ENCODE measurements around the gene NYAP2.

The NYAP2 gene

DNA sequence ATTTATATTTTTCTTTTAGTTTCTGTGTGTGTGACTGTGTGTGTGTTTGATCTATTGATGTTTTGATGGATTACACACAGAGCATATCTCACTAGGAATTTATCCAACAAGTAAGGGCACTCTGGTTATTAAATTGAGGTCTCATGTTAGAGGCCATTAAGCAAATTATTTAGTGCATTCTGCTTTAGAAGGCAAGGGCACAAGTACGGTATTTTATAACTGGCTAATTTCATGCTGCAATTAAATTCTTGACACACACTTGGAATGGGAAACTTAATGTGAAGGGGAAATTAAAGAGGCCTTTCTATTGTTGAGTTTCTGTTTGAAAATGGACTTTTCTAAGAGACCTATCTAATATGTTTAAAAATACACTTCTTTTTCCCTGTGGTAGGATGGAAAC, 25.8 kb downstream of the NYAP2 start:
- DNase-seq (ENCODE audit: low read depth in 1 of 2, low spot score in 1 of 2) = no peak

DNA sequence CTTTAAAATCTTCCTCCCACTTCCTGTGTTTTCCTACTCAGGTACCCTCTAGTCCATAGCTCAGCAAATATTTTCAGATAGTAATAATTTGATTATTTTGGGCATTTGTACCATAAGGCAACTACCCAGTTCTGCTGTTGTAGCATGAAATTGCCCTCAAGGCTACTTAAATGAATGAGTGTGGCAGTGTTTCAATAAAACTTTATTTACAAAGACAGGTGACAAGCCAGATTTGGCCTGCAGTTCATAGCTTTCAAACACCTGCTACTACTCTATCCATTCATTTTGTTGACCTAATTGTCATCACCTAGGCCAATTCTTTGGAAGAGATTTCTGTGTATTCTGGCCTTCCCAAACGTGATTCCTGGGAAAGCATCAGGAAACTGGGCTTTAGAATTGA, 28.9 kb downstream of the NYAP2 start:
- no peak for DNase-seq (ENCODE audit: low read depth in 1 of 2, low spot score in 1 of 2)

DNA sequence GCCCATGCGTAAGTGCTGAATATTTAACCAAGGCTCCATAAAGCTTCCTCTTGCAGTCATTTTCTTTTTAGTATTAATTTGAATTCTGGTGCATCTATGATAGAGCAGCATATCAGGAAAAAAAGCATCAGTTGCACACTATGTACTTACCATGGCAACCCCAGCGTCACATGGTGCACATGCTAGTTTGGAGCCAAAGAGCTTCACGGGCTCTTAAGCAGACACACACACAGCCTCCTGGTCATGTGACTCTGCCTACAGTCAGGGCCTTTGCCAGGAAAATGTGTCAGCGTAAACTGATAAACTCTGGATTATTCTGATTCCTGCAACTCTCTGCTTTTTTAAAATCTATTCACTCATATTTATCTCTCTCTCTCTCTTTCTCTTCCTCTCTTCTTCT, 30.2 kb downstream of the NYAP2 start:
- no peak for DNase-seq (ENCODE audit: low read depth in 1 of 2, low spot score in 1 of 2)

DNA sequence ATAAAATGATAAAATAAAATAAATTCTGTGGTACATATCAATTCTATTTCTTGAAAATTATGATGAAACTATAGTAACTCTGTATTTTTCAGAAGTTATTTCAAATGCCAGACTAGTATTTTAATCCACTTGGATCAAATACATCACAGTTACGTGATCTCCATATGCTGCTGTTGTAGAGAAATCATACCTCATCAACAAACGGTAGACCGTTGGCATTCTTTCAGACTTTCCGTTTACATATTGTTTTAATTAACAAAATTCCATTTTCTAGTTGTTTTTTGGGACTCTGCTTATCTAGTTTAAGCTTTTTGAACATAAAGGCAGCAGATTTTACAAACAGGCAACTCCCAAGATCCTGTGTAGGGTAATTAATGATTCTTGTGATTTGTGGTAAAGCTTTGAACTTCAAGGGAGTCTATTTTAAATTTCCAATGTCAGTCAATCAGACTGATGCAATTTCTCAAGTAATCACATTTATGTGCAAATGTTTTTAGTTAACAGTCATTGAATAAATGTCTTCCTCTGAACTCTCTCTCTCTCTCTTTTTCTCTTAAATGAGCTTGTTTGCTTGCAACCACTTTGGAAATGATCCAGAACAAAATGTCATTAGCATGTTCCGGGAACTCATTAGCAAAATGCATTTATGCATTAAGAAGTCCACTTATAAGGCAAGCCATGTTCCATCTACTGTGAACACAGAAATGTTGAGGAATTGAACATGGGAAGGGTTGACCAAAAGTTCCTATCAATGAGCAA, 31.8 kb downstream of the NYAP2 start:
- DNase-seq (ENCODE audit: low read depth in 1 of 2, low spot score in 1 of 2) = no peak

DNA sequence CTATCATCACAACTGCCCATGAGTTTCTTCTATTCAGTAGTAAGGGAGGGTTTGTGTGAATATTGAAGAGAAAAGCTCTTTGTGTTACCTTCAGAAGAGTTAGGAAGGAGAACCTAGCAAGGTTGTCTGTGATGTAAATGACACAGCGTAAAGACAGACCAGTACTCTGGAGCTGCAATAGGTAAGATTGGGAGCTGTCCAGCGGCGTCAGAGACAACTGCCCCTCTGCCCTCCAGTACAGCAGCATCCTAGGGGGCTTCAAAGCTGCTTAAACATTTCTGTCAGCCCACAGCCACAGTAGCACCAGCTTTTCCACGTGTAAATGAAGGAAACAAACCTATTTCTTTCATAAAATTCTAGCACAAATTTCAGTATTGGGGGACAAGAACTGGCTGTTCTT, 34.5 kb downstream of the NYAP2 start:
- no peak for DNase-seq (ENCODE audit: low read depth in 1 of 2, low spot score in 1 of 2)

DNA sequence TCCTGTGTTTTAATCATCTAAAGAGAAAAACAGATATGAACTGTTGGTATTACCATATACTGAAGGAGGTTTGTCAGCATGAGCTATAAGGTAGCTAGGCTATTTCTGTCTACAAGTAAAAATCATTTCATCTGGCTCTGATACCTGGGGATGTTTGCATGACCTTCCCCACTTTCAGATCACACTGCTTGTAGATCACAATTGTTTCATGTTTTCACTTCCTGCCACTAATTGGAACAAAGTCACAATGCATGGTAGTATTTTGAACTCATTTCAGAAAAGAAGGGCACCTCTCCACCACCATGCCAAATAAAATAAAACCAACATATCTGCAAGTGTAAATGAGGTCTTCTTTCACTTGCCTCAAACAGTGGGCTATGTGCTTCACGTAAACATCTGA, 37.8 kb downstream of the NYAP2 start:
- no peak for DNase-seq (ENCODE audit: low read depth in 1 of 2, low spot score in 1 of 2)

DNA sequence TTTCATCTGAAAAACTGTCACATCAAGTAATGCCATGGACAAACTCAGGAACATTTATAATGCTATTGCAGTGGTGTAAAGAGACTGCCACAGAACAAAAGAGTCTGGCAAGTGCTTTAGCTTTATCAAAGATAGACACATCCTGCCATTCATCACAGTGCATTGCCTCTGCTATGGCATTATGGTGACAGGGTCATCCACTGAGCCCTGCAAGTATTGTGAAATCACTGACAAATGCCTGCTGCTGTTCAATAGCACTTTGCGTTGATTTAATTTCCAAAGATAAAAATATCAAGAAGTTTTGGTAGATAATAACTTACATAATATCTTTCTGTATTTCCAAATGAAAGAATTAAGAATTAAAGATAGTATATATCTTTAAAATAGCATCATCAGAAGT, 38.7 kb downstream of the NYAP2 start:
- no peak for DNase-seq (ENCODE audit: low read depth in 1 of 2, low spot score in 1 of 2)

DNA sequence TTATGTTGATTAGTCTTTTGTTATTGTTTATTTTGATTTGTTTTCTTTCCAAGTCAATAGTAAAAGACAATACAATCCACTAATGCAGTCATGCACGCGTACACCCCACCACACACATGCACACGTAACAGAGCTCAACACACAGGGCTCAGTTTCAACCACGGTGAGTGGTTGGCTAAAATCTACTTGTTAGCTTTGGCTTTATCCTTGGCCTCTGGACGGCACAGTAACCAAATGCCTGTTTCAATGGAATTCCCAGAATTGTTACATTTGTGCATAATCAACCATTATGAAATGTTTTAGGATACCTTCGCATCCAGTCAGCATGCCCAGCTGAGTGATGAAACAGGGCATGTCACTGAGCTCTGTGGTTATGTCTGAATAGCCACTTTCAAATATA, 53.2 kb downstream of the NYAP2 start:
- DNase-seq (ENCODE audit: low read depth in 1 of 2, low spot score in 1 of 2) = no peak

DNA sequence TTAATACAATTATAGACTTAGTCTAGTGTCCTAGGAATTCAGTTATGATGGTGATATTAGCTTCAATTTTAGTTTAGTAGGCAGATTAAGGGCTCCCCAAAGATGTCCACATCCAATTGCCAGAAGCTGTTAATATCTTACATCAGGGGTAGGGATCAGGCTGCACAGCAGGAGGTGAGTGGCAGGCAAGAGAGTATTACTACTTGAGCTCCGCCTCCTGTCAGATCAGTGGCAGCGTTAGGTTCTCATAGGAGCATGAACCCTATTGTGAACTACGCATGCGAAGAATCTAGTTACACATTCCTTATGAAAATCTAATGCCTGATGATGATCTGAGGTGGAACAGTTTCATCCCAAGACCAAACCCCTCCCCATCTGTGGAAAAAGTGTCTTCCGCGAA, 54.9 kb downstream of the NYAP2 start:
- DNase-seq (ENCODE audit: low read depth in 1 of 2, low spot score in 1 of 2) = no peak

DNA sequence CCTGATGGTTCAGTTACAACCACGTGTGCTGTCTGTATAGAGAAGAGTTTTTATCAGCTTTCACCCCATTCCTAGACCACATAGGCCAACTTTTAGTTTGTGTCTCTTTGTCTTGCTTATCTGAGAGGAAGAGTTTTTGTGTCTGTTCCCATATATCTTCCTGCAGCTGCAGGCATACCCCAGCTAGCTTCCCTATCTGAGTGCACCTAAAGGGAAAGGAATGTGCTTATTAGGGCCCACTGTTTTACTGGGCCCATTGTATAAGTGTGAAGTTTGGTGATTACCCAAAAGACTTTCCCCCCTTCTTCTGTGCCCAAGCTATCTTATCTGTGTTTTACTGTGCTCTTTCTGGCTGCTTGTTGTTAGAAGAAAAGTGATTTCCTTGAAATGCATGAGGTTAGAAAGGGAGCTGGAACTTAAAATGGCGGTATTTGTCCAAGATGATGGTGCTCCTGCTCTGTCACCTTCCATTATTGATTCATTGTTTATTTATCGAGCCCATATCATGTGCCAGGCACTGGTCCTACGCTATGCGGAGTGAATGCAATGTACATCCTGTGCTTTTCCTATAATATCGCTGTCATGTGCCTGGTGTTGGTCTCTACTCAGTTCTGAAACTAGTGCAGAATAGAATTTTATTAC, 57.2 kb downstream of the NYAP2 start:
- DNase-seq (ENCODE audit: low read depth in 1 of 2, low spot score in 1 of 2) = no peak

DNA sequence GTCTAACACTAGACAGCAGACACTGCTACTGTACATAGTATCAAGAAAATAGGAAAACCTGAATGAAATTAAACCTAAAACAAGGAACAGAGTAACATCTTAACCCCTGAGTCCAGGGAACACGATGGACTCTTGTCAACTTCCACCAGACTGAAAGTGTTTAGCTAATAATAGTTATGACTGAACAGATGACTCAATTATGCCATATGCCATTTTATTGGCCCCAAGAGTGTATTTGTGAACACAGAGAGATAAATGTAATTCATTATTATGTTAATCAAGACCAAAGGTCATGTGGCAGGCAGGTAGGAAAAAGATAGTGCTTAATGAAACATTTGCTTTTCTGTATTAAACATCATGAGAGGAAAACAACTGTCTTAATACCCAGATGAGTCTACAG, 58.0 kb downstream of the NYAP2 start:
- no peak for DNase-seq (ENCODE audit: low read depth in 1 of 2, low spot score in 1 of 2)

DNA sequence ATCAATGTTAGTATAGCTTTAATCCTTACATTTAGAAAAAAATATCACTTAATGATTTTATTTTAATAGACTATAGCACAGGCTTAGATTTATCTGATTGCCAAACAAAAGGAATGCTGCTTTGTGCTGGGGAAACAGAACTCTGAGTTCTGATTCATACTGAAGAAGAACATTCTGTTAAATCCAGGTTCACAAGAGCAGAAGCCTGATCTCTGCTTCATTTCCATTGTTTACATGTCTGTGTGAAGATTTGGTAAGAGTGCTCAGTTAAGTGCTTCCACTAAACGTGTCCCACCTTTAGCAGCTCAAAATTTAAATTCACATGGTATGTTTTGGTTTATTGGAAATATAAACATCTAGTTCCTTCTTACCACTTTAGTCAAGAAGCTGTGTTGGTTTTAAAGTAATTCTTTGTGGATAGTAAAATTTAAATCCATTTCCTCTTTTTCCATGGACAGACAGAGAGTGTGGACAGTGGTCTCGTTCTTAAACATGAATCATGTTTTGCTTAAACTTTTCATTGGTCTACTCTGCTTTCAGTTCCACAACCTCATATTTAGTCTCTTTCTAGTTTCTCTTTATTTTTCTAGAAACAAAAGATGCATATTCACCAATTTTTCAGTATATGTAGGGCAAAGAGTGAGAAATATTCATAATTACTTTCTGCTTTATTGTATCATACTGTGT, 59.1 kb downstream of the NYAP2 start:
- no peak for DNase-seq (ENCODE audit: low read depth in 1 of 2, low spot score in 1 of 2)

DNA sequence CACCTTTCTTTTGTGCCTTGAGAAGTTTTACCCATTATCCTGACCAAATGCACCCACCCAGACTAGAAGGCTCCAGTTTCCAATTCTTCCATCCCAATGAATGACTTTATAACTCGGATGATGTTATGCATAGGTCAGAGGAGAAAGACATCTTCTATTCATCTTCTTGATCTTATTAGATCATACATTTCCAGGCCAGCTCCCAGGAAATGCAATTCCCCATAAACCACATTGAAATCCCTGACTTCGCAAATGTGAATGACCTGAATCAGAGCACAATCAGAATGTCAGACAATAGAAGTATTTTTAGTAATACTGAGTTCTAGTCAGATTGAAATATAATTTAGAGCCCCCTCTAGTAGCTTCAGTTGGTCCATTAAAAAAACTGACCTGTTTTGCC, 62.9 kb downstream of the NYAP2 start:
- DNase-seq (ENCODE audit: low read depth in 1 of 2, low spot score in 1 of 2) = no peak

DNA sequence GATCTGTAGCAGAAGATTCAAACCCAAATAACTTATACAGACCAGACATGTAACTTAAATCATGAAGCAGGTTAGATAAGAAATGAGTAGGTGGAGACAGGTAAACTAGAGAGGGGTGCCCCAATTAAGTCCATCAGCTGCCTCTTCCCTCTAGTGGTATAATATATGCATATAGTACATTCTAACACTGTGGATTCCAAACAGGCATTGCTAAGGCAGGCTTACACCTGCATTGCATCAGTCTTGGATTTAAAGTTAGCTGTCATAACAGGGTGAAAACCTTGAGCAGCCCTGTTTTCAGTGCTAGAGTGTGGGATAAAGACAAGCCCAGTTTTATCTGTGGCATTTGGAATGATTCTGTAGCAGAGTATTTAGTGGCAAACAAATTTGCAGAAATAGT, 63.4 kb downstream of the NYAP2 start:
- DNase-seq (ENCODE audit: low read depth in 1 of 2, low spot score in 1 of 2) = no peak

DNA sequence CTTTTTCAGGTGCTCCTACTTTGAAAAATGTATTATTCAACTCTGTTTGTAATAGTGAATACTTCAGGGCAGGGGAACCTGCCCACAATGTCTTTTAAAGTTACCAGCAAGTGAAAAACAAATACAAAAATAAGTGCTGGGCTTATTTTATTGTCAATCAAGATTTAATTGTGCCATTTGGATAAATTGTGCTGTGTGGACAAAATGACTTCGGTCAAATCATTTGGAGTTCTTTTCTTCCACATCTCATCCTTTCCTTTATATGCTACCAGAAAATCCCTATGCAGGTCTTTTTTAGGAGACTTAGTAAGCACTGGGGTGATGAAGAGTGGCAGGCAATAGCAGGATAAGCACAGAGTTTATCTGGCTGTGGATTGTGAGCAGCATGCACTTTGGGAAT, 63.9 kb downstream of the NYAP2 start:
- DNase-seq (ENCODE audit: low read depth in 1 of 2, low spot score in 1 of 2) = no peak

DNA sequence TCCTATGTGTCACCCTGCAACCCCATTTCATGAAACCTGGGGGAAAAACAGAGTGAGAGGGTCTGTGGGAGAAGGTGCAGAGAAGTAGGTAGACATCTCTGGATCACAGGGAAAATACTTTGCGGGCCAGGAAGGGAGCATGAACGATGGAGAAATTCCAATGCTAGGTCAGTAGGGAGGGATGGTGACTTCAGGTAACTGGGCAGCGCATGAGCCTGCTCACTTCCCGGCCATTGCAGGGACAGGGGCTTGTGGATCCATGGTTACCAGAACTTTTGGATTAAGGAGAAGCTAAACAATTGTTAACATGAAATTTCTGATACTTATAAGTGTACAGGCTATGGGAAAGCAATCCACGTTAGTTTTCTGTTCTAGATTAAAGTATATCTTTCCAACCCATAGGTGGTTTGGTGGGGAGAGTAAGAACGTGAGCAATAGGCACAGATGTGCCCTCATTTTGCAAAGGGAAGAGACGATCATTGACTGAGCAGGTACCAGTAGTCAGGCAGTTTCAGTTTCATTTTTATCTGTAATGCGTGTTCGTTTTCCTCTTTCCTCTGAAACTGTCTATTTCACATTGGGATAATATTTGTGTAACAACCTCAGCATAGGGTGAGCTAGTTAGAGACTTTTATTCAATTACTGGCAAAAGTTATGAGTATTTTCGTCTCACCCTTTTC, 65.0 kb downstream of the NYAP2 start:
- DNase-seq (ENCODE audit: low read depth in 1 of 2, low spot score in 1 of 2) = no peak

DNA sequence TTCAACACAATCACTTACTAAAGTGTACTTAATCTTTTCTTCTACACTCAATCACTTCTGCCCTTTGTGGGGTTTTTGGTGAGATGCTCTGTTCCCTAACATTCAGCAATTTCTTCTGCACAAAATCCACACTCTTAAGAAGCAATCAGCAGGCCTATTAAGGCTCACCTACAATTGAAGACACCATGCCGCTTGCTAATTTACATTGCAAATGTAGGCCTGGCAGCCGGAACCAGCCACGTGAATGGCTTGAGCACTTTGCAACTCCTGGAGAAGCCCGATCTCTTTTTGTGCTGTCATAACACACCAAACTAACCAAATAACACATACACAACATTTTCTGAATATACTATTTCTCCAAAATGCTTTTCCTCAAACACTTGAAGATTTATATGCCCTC, 66.3 kb downstream of the NYAP2 start:
- no peak for DNase-seq (ENCODE audit: low read depth in 1 of 2, low spot score in 1 of 2)

DNA sequence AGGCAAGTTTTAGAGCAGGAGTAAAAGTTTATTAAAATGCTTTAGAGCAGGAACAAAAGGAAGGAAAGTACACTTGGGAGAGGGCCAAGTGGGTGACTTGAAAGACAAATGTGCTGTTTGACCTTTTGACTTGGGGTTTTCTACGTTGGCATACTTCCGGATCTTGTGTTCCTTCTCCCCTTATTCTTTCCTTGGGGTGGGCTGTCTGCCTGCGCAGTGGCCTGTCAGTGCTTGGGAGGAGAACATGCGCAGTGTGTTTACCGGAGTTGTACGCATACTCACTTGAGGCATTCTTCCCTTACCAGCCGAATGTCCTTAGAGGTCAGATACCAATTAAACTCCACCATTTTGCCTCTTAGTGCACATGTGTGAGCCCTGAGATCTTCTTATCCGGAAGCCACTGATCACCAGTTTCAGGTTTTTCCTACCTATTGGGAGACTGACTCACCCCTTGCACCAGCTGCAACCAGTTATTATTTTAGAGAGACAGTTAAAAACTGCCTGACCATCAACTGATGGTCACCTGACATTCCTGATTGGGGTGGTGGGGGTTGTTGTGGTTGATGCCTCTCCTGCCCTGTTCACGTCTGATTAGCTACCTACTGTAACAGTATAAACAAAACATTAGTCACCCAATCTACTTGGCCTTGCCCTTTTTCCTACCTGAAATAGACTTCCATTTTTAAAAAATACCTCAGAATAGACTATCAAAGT, 67.5 kb downstream of the NYAP2 start:
- DNase-seq (ENCODE audit: low read depth in 1 of 2, low spot score in 1 of 2) = no peak

DNA sequence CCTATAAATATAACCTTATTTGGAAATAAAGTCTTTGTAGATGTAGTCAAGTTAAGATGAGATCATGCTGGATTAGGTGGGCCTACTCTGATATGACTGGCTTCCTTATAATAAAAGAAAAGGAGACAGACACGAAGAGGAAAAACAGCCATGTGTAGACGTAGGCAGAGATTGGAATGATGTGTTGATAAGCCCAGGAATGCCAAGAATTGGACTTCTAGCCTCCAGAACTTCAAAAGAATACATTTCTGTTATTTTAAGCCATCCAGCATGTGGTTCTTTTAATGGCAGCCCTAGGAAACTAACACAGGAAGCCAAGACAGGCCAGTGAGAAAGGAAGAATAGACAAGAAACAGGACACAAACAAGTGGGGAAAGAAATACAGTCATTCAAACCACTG, 68.6 kb downstream of the NYAP2 start:
- no peak for DNase-seq (ENCODE audit: low read depth in 1 of 2, low spot score in 1 of 2)

DNA sequence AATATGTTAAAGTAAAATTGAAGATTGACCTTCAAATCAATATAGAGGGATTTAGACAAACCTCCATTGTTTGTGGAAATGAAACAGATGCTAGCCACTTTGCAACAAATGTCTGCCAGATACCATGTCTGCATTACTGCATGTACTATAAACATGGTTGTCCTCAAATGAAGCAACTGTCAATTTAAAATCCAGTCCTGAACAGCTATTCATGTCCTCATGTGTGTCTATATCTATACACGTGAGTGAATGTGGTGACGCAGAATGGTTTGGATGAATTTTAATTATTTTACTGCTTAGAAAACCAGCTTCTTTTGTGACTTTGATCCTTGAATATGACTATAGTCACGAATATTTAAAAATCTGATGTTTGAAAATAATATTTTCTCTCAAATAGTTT, 71.5 kb downstream of the NYAP2 start:
- DNase-seq (ENCODE audit: low read depth in 1 of 2, low spot score in 1 of 2) = no peak

DNA sequence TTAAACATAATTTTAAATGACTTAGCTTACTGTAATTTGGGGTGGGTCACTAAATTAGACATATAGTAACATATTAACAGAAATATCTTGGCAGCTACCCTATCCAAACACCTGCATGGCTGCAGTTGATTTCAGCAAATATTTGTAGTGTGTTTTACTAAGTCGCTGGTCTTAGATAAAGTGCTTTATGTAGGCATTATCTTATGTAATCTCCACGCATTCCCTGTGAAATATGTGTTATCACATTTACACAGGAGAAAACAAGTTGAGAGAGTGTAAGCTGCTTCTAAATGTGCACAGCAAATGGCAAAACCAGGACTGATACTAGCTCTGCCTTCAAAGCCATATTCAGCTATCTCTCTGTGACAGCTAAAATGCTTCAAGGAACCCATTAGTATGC, 72.0 kb downstream of the NYAP2 start:
- DNase-seq (ENCODE audit: low read depth in 1 of 2, low spot score in 1 of 2) = no peak

Measured in activated CD4-positive, alpha-beta T cell treated with anti-CD3 and anti-CD28 coated beads, Interleukin-2, amount 50 U/mL, for 24 hours (primary cell).